Mammary epithelial cell (primary cell): Measurements from ENCODE around the gene SFMBT2.

Experiments used
- CTCF ChIP-seq, 2 donors: IDR thresholded peaks in 1 of 2; conservative IDR thresholded peaks in 1 of 2; 2 replicates each; pipeline ENCODE4 v1.5.1; 2011 to 2012; ENCODE audit warnings: inconsistent platforms in 2 of 2, low read length in 2 of 2, mild to moderate bottlenecking in 2 of 2, control low read depth in 1 of 2, low read depth in 1 of 2; ENCODE audit not compliant: insufficient read depth in 1 of 2; ENCODE audit errors: extremely low read depth in 1 of 2
- EZH2 ChIP-seq: IDR thresholded peaks from 2 replicates; pipeline ENCODE4 v1.6.1; 2012; ENCODE audit warnings: low read length, inconsistent platforms, borderline replicate concordance

DNA sequence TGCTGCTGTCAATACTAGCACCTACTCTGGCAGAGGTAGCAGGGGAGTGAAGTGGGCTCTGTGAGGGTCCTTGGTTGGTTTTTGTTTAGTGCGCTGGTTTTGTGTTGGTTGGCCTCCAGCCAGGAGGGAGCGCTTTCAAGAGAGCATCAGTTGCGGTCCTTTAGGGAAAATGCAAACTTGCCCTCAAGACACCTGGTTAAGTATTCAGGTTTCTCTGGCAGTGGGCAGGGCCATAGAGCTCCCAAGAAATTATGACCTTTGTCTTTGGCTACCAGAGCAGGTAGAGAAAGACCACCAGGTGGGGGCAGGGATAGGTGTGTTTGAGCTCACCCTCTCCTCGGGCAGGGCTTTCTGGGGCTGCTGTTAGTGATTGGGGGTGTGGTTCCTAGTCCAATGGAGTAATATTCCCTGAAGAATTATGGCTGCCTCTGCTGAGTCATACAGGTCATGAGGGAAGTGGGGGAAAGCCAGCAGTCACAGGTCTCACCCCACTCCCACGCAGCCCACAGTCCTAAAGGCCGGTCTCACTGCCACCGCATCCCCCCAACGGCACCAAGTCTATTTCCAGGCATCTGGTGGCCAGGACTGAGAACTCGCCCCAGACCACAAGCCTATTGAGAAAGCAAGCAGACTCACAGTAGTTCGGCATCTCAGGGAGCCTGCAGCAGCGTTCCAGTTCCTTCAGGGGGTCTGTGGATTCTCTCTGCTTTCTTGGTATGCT lies 280.5 kb downstream of the SFMBT2 start:
- no peak for TF ChIP-seq CTCF (conservative IDR thresholded peaks at IDR 0.05 in 1 of 2, IDR thresholded peaks at IDR 0.05 in 1 of 2; ENCODE audit: extremely low read depth in 1 of 2, insufficient read depth in 1 of 2, low read depth in 1 of 2, low read length in 2 of 2)
- TF ChIP-seq EZH2, result no peak
